GM13976 (cell line): ENCODE results near the gene PODXL.

Source experiments
- DNase-seq: peaks from one replicate; pipeline ENCODE4 v3.0.0; 2012; ENCODE audit warnings: low spot score
- CTCF ChIP-seq: IDR thresholded peaks from 2 replicates; pipeline ENCODE4 v1.5.1; 2012; ENCODE audit warnings: borderline replicate concordance, mild to moderate bottlenecking; ENCODE audit not compliant: insufficient read depth; ENCODE audit errors: extremely low read depth, missing control alignments, control extremely low read depth
- in situ Hi-C: fragments of 300-500 bp; cut with MboI; formaldehyde crosslinking; loops from one replicate; pipeline ENCODE4 v1.12.0; 2022; ENCODE audit warnings: low sequenced_read_pairs, mixed read lengths, inconsistent platforms; ENCODE audit not compliant: unreplicated experiment

Gene PODXL

GRCh38 chr7:131556053-131556908 is at the start of gene PODXL:
TSS of gene PODXL (minus strand) at chr7:131556628. CDS start at chr7:131556359, 269 bp downstream.
- peak; percentile 89 for DNase-seq
- no peak for TF ChIP-seq CTCF
- in situ Hi-C loops: no loop called here

DNA sequence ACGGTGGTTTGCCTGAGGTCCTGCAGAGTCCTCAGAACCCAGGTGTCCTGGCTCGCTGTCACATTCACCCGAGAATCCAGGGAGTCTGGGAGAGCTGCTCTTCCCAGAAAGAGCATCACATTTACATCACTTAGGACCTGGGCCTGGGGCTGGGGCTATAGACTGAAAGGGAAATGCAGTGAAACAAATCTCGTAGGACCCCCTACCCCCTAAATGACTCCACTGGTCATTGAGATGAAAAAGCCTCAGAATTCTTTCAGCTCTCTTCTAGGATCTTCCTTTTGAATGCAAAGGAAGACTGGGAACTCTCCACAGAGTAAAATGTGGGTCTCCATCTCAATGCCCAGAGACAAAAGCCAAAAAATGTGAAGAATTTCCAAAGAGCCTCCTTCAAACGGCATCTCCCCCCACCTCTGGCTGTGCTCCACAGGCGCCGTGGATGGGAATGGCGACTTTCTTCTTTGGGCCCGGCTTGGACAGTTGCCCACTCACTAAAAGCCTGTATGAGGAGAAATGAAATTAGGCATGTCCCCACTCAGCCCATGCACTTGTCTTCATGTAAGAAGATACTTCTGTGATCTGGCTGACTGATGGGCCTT is 49.0 kb upstream of the PODXL start:
- TF ChIP-seq CTCF: no peak
- in situ Hi-C loops: no loop called here

DNA sequence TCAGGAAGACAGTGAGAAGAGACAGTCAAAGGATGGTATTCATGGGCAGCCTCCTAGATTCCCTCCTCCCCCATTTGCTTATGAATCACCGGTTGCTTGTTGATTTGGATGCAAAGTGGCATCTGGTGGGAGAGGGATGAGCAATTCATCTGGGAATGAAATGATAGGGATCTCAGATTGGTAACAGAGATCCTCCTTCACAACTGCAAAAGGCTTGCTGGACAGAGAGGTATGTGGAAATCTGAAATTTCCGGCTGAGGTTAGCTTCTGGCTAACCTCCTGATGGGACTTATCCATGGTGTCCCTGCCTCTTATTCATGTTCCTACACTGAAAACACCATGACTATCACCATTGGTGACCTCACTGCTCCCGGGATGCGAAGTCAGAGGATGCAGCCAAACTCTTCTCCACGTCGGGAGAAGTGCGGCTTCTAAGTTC is 48.4 kb upstream of the PODXL start:
- in situ Hi-C loops: no loop called here
- TF ChIP-seq CTCF: no peak

More for the DNA sequence above, 49.0 kb upstream of the PODXL start:
- no peak for DNase-seq

DNA sequence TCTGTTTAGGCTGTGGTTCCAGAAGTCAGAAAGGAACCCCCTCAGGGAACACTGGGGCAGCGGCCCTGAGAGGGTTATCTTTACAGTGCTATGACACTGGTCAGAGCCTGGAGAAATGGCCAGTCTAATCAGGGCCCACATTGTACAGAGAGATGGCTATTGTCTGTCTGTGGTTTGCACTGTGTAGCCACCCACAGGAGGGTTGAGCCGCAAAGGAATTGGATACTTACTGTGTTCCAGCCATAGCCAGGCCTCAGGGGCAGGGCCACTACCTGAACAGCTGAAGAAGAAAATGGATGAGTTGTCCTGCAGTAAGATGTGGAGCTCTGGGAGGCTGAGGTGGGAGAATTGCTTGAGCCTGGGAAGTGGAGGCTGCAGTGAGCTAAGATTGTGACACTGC is 47.5 kb upstream of the PODXL start:
- no peak for TF ChIP-seq CTCF
- in situ Hi-C loops: no loop called here
- DNase-seq: no peak

More for the DNA sequence above, 48.4 kb upstream of the PODXL start:
- no peak for DNase-seq

DNA sequence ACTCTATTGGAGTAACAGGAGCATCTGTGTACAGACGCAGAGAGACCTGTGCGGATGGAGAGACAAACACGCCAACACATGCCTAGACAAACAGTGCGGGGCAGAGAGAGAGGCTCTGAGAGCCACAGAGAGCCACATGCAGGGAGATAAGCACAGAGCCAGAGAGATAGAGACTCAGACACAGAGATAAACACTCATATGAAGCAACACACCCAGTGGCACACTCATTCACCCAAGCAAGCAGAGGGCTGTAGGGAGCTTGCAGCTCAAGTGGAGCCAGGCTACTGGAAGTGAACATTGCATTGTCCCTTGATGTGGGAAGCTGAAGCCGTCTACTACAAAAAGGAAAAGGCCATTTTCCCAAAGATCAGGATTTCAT is 46.6 kb upstream of the PODXL start:
- no peak for TF ChIP-seq CTCF
- in situ Hi-C loops: no loop called here
- DNase-seq: no peak

DNA sequence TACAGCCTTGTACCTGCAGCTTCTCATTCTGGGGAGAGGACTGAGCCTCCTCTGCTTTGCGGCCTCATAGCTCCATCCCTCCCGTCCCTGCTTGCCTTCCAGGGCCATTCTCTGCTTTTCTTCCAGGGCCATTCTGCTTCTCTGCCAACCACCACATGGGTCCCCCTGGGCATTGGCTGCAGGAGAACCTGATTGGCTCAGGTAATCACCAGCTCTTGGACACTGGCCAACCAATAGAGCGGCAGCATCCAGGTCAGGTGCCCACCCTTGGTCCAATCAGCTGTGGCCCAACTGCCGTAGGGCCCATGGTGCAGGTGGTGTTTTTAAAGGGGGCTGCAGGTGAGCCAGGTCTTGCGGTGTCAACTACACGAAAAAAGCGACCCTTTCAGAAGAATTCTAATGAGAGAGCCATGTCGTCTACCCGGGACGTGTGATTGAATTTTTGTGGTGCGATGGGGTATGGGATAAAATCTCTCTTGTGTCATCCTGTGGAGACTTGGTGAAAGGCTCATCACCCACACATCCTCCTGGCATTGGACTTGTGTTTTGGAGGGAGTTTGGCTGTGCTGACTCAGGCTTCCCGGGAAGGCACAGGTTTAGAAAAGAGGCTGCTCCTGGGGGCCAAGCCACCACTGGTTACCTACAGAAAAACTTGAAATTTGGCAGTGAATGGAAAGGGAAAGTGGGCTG is 46.0 kb upstream of the PODXL start:
- DNase-seq: no peak
- TF ChIP-seq CTCF: no peak
- in situ Hi-C loops: no loop called here
